ENCODE data around the gene CDCA4. TPM values are rescaled to one million over a fixed set of nuclear protein-coding genes. Genes with fewer than 3 reads are reported as not detected.

CDCA4 gene
- total and polyA plus RNA-seq, 10 of the 15 experiments (the other 5 are each of a cell fraction or from before 2014, with no cell fraction given), result 10.4 to 64.0 (median 52.1) TPM

- no peak for TF ChIP-seq E4F1 (IDR thresholded peaks at IDR 0.05; ENCODE audit: borderline replicate concordance, partially characterized antibody)
- TF ChIP-seq CHD4 (IDR thresholded peaks at IDR 0.05), result no peak
- TF ChIP-seq ESRRA (IDR thresholded peaks at IDR 0.05; ENCODE audit: low read length), result no peak
- no peak for TF ChIP-seq RAD21 (IDR thresholded peaks at IDR 0.05; ENCODE audit: insufficient read depth, low read depth, low read length)
- TF ChIP-seq CBX3 (IDR thresholded peaks at IDR 0.05; ENCODE audit: borderline replicate concordance, low read depth), result no peak
- TF ChIP-seq SUPT20H (IDR thresholded peaks at IDR 0.05; ENCODE audit: borderline replicate concordance, control insufficient read depth, low read depth, low read length), result no peak
- no peak for TF ChIP-seq ZNF687 (IDR thresholded peaks at IDR 0.05)
- TF ChIP-seq ATF7 (IDR thresholded peaks at IDR 0.05; ENCODE audit: low read depth), result peak; percentile 75
- TF ChIP-seq SIN3A (IDR thresholded peaks at IDR 0.05; ENCODE audit: low read depth, low read length), result no peak
- peak in 1 of 2 experiments; percentile 59; a peak in 2 of 4 replicates for TF ChIP-seq EP300 (IDR thresholded peaks at IDR 0.05; ENCODE audit: borderline replicate concordance in 1 of 2, control insufficient read depth in 1 of 2, low read depth in 2 of 2, low read length in 2 of 2)
- no peak for TF ChIP-seq JUND (IDR thresholded peaks at IDR 0.05; ENCODE audit: low read depth, low read length)
- TF ChIP-seq ZNF384 (IDR thresholded peaks at IDR 0.05; ENCODE audit: borderline replicate concordance, low read depth, low read length), result no peak
- TF ChIP-seq SMAD1 (IDR thresholded peaks at IDR 0.05; ENCODE audit: low read depth, partially characterized antibody), result no peak
- TF ChIP-seq NR2F1 (conservative IDR thresholded peaks at IDR 0.05), result no peak
- peak; percentile 72; the same call in 1 of the 2 replicates for TF ChIP-seq MTA3 (IDR thresholded peaks at IDR 0.05; ENCODE audit: borderline replicate concordance, low read length)
- no peak for TF ChIP-seq CHD1 (IDR thresholded peaks at IDR 0.05; ENCODE audit: low read depth, low read length)
- TF ChIP-seq SMC3 (IDR thresholded peaks at IDR 0.05; ENCODE audit: borderline replicate concordance, low read length), result no peak
- 0 out of 2 replicates have a peak, but pooled peaks have one; percentile 35 for TF ChIP-seq YY1 (IDR thresholded peaks at IDR 0.05; ENCODE audit: low read depth, low read length)
- TF ChIP-seq SP1 (IDR thresholded peaks at IDR 0.05; ENCODE audit: low read depth, low read length), result no peak
- TF ChIP-seq YBX1 (IDR thresholded peaks at IDR 0.05), result no peak
- no peak for TF ChIP-seq USF2 (IDR thresholded peaks at IDR 0.05; ENCODE audit: borderline replicate concordance, low read depth, low read length)
- no peak for TF ChIP-seq TCF3 (IDR thresholded peaks at IDR 0.05; ENCODE audit: borderline replicate concordance, insufficient read depth, low read depth, low read length)
- TF ChIP-seq ZZZ3 (IDR thresholded peaks at IDR 0.05; ENCODE audit: control insufficient read depth, insufficient read length, low read depth), result no peak
- no peak for TF ChIP-seq POLR2A (IDR thresholded peaks at IDR 0.05; ENCODE audit: low read depth, low read length)
- TF ChIP-seq SUZ12 (IDR thresholded peaks at IDR 0.05; ENCODE audit: unreplicated experiment), result no peak
Measured at GRCh38 chr14:105026033-105026785, 5.3 kb upstream of the CDCA4 start (continued).

All from GM12878 (cell line).